ENCODE measurements around the gene SLA2.

Gene SLA2

GRCh38 chr20:36593347-36593929 lies 52.6 kb downstream of the SLA2 start (continued):
- TF ChIP-seq TSHZ2 (CRISPR knock-in tag; IDR thresholded peaks at IDR 0.05) (no peak), SNAI2 (CRISPR knock-in tag; IDR thresholded peaks at IDR 0.05) (no peak), ZC3H10 (CRISPR knock-in tag; IDR thresholded peaks at IDR 0.05) (no peak), ISL1 (CRISPR knock-in tag; IDR thresholded peaks at IDR 0.05) (no peak), ZNF70 (CRISPR knock-in tag; IDR thresholded peaks at IDR 0.05) (no peak), TCF4 (CRISPR knock-in tag; IDR thresholded peaks at IDR 0.05; ENCODE audit: borderline replicate concordance) (no peak), TOX (CRISPR knock-in tag; IDR thresholded peaks at IDR 0.05; ENCODE audit: borderline replicate concordance) (no peak), ESRRG (CRISPR knock-in tag; IDR thresholded peaks at IDR 0.05) (no peak), BACH2 (CRISPR knock-in tag; IDR thresholded peaks at IDR 0.05; ENCODE audit: borderline replicate concordance) (no peak), ZFP3 (CRISPR knock-in tag; IDR thresholded peaks at IDR 0.05) (no peak), CREB5 (CRISPR knock-in tag; IDR thresholded peaks at IDR 0.05; ENCODE audit: low read depth) (no peak)

GRCh38 chr20:36591854-36592641 lies 53.9 kb downstream of the SLA2 start:
- no peak for TF ChIP-seq CREB5 (CRISPR knock-in tag; IDR thresholded peaks at IDR 0.05; ENCODE audit: low read depth)
- TF ChIP-seq ESRRG (CRISPR knock-in tag; IDR thresholded peaks at IDR 0.05), result no peak
- TF ChIP-seq ZC3H10 (CRISPR knock-in tag; IDR thresholded peaks at IDR 0.05), result no peak
- no peak for TF ChIP-seq ARNTL (CRISPR knock-in tag; IDR thresholded peaks at IDR 0.05; ENCODE audit: borderline replicate concordance, low read depth)
- no peak for TF ChIP-seq PPARA (CRISPR knock-in tag; IDR thresholded peaks at IDR 0.05; ENCODE audit: borderline replicate concordance)
- TF ChIP-seq ZFP30 (CRISPR knock-in tag; IDR thresholded peaks at IDR 0.05), result no peak
- no peak for TF ChIP-seq TOX (CRISPR knock-in tag; IDR thresholded peaks at IDR 0.05; ENCODE audit: borderline replicate concordance)
- no peak for TF ChIP-seq POU6F1 (CRISPR knock-in tag; IDR thresholded peaks at IDR 0.05; ENCODE audit: borderline replicate concordance, low read depth)
- no peak for TF ChIP-seq CSDC2 (CRISPR knock-in tag; IDR thresholded peaks at IDR 0.05)
- TF ChIP-seq TSHZ2 (CRISPR knock-in tag; IDR thresholded peaks at IDR 0.05), result no peak
- no peak for TF ChIP-seq ZNF565 (CRISPR knock-in tag; conservative IDR thresholded peaks at IDR 0.05; ENCODE audit: low read depth)
- no peak for TF ChIP-seq GLIS3 (CRISPR knock-in tag; IDR thresholded peaks at IDR 0.05)
- TF ChIP-seq CSRNP3 (CRISPR knock-in tag; IDR thresholded peaks at IDR 0.05), result no peak
- ATAC-seq, result peak; percentile 73

Data from SK-N-SH treated with all-trans-retinoic acid at 6 μM for 48 hours (cell line).